PC-9 (cell line): ENCODE data around the gene STAG1.

Experiments
- CTCF ChIP-seq: fragments of 200-600 bp; sonication (generic); conservative IDR thresholded peaks from 2 replicates; pipeline ENCODE4 v1.6.1; 2017; ENCODE audit warnings: mixed run types, antibody characterized with exemption, mild to moderate bottlenecking, moderate library complexity
- EZH2 ChIP-seq: fragments of 200-600 bp; sonication (generic); IDR thresholded peaks from 2 replicates; pipeline ENCODE4 v1.8.0; 2017; ENCODE audit warnings: antibody characterized with exemption, low read depth

- TF ChIP-seq CTCF (no peak), EZH2 (no peak)
These were observed 53.8 kb downstream of the STAG1 start for GRCh38 chr3:136698361-136698760.
